Right lobe of liver (tissue), 6 donors: ENCODE measurements around the gene NUMB. TPM values are rescaled to one million over a fixed set of nuclear protein-coding genes. Genes with fewer than 3 reads are reported as not detected.
"Not testable (repeated sequence)": the region's sequence is repeated elsewhere in the genome, so short reads cannot be mapped to it uniquely, and the experiment has no call there.

Experiments
- ATAC-seq, 4 donors: fragments of 200-7000 bp; cut with Tn5 transposase; one replicate each; pipeline ENCODE4 v1.9.1; 2020; ENCODE audit warnings: mild to moderate bottlenecking in 4 of 4, moderate library complexity in 4 of 4
- DNase-seq, 3 donors: peaks; one replicate each; pipeline ENCODE4 v3.0.0-alpha.2; 2020
- H3K27ac ChIP-seq, 3 donors: fragments of 200-600 bp; one replicate each; pipeline ENCODE4 v1.8.0; 2022
- H3K27me3 ChIP-seq, 2 donors: fragments of 200-600 bp; one replicate each; pipeline ENCODE4 v1.8.0; 2022
- H3K36me3 ChIP-seq, 4 donors: fragments of 200-600 bp; sonication (generic) in 1 of 4; one replicate each; pipeline versions ENCODE4 v1.5.1 to v1.8.0; 2017 to 2022; ENCODE audit warnings: control low read depth in 1 of 4
- H3K4me1 ChIP-seq, 4 donors: fragments of 200-600 bp; sonication (generic) in 1 of 4; one replicate each; pipeline versions ENCODE4 v1.5.1 to v1.8.0; 2017 to 2022; ENCODE audit warnings: control low read depth in 1 of 4
- H3K4me3 ChIP-seq, 3 donors: fragments of 200-600 bp; one replicate each; pipeline ENCODE4 v1.8.0; 2022
- H3K9me3 ChIP-seq, 4 donors: fragments of 200-600 bp; sonication (generic) in 1 of 4; one replicate each; pipeline versions ENCODE4 v1.5.1 to v1.8.0; 2017 to 2022; ENCODE audit warnings: control low read depth in 1 of 4
- POLR2A ChIP-seq: fragments of 450-650 bp; IDR thresholded peaks from one replicate; pipeline ENCODE4 v1.6.1; 2017; ENCODE audit warnings: antibody characterized with exemption, mild to moderate bottlenecking
- WGBS: methylation state at CpG from one replicate; pipeline ENCODE4 v1.1.6; 2018; ENCODE audit warnings: low coverage, low lambda C conversion rate; ENCODE audit not compliant: insufficient coverage; ENCODE audit errors: missing lambda C conversion rate; 5-methylcytosine and 5-hydroxymethylcytosine counted together
- intact Hi-C, 2 donors: fragments of 100-400 bp; cut with DNase I; formaldehyde crosslinking; loops; one replicate each; pipeline versions ENCODE4 v1.11.2 to v1.14.1; 2022
- total RNA-seq, 6 experiments: library from RNA; depleted of rRNA in 2 of 6; stranded (reverse); fragments of >200 nt in 2 of 6; fragmentation: NEBNext Ultra II Directional in 3 of 6; extraction: Animal tissue kit (Norgen Biotek cat#: 25700) in 3 of 6; gene quantifications; one replicate each; pipeline versions ENCODE4 v1.1.0 to v1.2.4, GENCODE V29; 2016 to 2023
- TF ChIP-seq, protein P1 (sequence below), 4 donors: fragments of 200-600 bp in 3 of 4; fragments of 450-650 bp in 1 of 4; IDR thresholded peaks; one replicate each; pipeline versions ENCODE4 v1.5.1 to v1.8.0; 2016 to 2022; ENCODE audit warnings: antibody characterized with exemption in 4 of 4, mild to moderate bottlenecking in 2 of 4
- donor health status: DM: no; HTN: yes; CAD: no.
- donor health status: DM: no; HTN: no; CAD: no.
- donor health status: DM: no; HTN: no; CAD: no.
- donor health status: DM: no; HTN: yes; CAD: no.
- donor health status: DM: no; HTN: yes; CAD: no.

NUMB gene
- total RNA-seq, 6 experiments from 2014 or later, result 28.3 to 48.4 (median 43.7) TPM

DNA sequence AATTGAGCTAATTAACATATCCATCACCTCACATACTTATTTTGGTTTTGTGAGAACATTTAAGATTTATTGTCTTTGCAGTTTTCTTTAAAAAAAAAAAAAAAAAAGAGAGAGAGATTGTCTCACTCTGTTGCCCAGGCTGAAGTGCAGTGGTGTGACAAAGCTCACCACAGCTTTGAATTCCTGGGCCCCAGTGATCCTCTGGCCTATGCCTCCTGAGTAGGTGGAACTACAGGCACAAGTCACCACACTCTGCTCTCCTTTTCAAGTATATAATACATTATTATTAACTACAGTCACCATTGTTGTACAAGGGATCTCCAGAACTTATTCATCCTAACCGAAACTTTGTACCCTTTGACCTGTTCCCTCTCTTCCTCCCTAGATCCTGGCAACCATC, 64.0 kb downstream of the NUMB start:
- TF ChIP-seq, protein P1, sequence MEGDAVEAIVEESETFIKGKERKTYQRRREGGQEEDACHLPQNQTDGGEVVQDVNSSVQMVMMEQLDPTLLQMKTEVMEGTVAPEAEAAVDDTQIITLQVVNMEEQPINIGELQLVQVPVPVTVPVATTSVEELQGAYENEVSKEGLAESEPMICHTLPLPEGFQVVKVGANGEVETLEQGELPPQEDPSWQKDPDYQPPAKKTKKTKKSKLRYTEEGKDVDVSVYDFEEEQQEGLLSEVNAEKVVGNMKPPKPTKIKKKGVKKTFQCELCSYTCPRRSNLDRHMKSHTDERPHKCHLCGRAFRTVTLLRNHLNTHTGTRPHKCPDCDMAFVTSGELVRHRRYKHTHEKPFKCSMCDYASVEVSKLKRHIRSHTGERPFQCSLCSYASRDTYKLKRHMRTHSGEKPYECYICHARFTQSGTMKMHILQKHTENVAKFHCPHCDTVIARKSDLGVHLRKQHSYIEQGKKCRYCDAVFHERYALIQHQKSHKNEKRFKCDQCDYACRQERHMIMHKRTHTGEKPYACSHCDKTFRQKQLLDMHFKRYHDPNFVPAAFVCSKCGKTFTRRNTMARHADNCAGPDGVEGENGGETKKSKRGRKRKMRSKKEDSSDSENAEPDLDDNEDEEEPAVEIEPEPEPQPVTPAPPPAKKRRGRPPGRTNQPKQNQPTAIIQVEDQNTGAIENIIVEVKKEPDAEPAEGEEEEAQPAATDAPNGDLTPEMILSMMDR (IDR thresholded peaks at IDR 0.05), result no peak
- no peak for TF ChIP-seq POLR2A
- intact Hi-C loops, result no loop called here
- DNase-seq (no peak), ATAC-seq (peak in 3 of 4 donors; percentile 18 to 41 (median 21))
- no peak overlapping the region for H3K4me3 ChIP-seq
- peaks cover 0 to 31% (median 10%) of the 10 kb centered on the region in 4 donors for H3K4me1 ChIP-seq
- 29% methylated on average over 1 of the region's 1 CpG for WGBS
- no peaks in the 10 kb centered on the region for H3K9me3 ChIP-seq
- H3K27ac ChIP-seq, result no peak overlapping the region
- no peaks in the 10 kb centered on the region for H3K27me3 ChIP-seq
- H3K36me3 ChIP-seq, result no peaks in the 10 kb centered on the region

DNA sequence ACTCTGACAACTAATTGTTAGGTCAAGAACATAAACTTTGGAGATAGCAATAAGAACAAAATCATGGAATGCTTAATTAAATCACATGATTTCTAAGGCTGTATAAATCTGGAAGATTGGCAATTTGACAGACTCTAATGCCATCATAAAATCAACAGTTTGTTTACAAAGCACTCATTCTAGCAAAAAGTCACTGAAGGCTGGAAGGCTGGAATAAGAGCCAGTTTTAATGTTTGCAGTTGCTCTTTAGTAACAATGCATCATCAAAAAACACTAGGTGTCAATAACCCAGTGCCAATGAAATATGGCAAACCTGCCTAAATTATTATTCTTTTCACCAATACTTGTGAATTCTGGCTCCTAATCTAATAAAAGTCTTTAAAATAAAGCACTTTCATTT, 65.0 kb downstream of the NUMB start:
- DNase-seq, result no peak
- Histone ChIP-seq H3K4me1 (peaks cover 0 to 31% (median 10%) of the 10 kb centered on the region in 4 donors), H3K36me3 (no peaks in the 10 kb centered on the region), H3K4me3 (no peak overlapping the region), H3K27me3 (no peaks in the 10 kb centered on the region), H3K9me3 (no peaks in the 10 kb centered on the region), H3K27ac (peak overlapping the region in 1 of 3 donors; percentile 34)
- ATAC-seq, result peak; percentile 36 to 84 (median 66)
- TF ChIP-seq, protein P1 (IDR thresholded peaks at IDR 0.05), result no peak
- intact Hi-C loops, result no loop called here

DNA sequence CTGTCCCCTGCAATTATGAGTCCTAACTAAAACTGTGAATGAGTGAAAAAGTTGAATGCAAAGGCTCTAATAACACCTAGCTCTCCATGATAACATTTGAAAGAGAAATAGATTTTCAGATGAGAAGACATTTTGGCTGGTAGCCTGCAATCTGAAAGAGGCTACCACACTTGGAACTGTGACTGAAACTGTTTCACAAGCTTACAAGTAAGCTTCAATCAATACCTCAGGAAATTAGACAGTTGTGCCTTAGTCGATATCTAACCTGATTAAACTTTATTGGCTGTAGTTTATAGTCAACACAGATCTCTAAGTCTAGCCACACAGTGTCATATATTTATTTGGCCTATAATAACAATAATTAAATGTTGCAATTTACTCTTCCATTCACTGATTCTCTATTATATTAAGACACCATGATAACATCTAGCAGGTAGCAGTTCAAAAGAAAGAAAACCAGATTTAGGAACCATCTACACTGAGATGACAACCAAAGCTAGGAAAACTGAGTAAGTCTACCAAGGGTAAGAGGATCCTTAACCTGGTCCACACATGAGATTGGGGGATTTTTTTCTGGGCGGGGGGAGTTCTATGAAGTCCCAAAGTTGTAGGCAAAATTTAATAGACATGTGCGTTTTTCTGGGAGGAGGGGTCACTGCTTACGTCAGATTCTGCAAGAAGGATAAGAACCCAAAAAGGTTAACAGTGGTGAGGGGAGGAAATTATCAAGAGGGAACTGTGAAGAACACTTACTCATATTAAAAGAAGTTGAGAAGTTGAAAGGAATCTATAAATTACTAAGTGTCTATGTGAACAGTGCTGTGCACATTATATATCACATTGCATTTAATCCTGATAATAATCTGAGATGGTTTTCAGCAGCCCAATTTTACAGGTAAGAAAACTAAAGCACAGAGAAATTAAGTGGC, 65.8 kb downstream of the NUMB start:
- Histone ChIP-seq H3K4me1 (peaks cover 0 to 27% (median 10%) of the 10 kb centered on the region in 4 donors), H3K4me3 (no peak overlapping the region), H3K27ac (peak overlapping the region in 1 of 3 donors; percentile 34), H3K27me3 (no peaks in the 10 kb centered on the region), H3K36me3 (no peaks in the 10 kb centered on the region), H3K9me3 (no peaks in the 10 kb centered on the region)
- no peak for TF ChIP-seq POLR2A
- TF ChIP-seq, protein P1 (IDR thresholded peaks at IDR 0.05), result no peak
- ATAC-seq (peak in 3 of 4 donors; percentile 48 to 67 (median 55)), DNase-seq (no peak)
- 54% methylated on average over 4 of the region's 4 CpGs for WGBS
- intact Hi-C loops, result no loop called here

DNA sequence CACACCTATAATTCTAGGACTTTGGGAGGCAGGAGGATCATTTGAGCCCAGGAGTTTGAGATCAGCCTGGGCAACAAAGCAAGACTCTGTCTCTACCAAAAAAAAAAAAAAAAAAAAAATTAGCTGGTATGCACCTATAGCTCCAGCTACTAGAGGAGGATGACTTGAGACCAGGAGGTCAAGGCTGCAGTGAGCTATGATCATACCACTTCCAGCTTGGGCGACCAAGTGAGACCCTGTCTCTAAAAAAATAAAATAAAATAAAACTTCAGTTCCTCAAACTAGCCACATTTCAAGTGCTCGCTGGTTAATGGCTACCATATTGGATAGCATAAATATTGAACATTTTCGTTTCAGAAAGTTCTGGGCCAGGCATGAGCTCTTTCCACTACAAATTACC, 70.5 kb downstream of the NUMB start:
- H3K27me3 ChIP-seq, H3K4me1 ChIP-seq, DNase-seq, ATAC-seq, intact Hi-C loops, H3K27ac ChIP-seq, H3K4me3 ChIP-seq, H3K9me3 ChIP-seq, H3K36me3 ChIP-seq: not testable (repeated sequence)
- 91% methylated on average over 3 of the region's 3 CpGs for WGBS

DNA sequence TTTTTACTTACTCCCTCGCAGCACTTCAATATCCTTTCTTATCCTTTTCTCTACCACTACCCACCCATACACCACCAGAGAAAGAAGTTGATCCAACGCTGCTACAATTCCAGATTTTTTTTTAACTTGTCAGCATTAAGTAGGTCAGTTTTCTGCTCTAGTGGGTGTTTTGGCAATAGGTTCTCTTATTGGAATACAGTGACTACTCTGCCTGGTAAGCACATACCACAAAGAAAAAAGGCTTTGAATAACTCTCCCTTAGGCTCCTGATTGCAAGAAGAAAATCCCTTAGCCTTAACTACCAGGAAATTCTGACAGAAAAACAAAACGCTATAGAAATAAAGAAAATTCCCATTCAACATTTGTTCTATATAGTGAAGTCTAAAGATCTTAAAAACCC, 72.0 kb downstream of the NUMB start:
- no peak for ATAC-seq

DNA sequence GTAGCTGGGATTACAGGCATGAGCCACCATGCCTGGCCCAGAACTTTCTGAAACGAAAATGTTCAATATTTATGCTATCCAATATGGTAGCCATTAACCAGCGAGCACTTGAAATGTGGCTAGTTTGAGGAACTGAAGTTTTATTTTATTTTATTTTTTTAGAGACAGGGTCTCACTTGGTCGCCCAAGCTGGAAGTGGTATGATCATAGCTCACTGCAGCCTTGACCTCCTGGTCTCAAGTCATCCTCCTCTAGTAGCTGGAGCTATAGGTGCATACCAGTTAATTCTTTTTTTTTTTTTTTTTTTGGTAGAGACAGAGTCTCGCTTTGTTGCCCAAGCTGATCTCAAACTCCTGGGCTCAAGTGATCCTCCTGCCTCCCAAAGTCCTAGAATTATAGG, 73.3 kb downstream of the NUMB start:
- WGBS, result 93% methylated on average over 2 of the region's 4 CpGs
- ATAC-seq, H3K36me3 ChIP-seq, H3K4me1 ChIP-seq, H3K9me3 ChIP-seq, H3K4me3 ChIP-seq, DNase-seq, H3K27ac ChIP-seq, intact Hi-C loops, H3K27me3 ChIP-seq: not testable (repeated sequence)

More for the DNA sequence above, 72.0 kb downstream of the NUMB start:
- WGBS, result 41% methylated on average over 3 of the region's 3 CpGs
- TF ChIP-seq, protein P1 (IDR thresholded peaks at IDR 0.05), result no peak
- TF ChIP-seq POLR2A, result no peak
- no peaks in the 10 kb centered on the region for H3K4me1 ChIP-seq
- no peak overlapping the region for H3K4me3 ChIP-seq
- intact Hi-C loops, result no loop called here
- DNase-seq, result no peak
- H3K27ac ChIP-seq, result no peak overlapping the region
- no peaks in the 10 kb centered on the region for H3K36me3 ChIP-seq
- H3K27me3 ChIP-seq, result no peaks in the 10 kb centered on the region
- no peaks in the 10 kb centered on the region for H3K9me3 ChIP-seq
